Endothelial cell of umbilical vein (primary cell): ENCODE results near the gene KLF13. TPM values are rescaled to one million over a fixed set of nuclear protein-coding genes. Genes with fewer than 3 reads are reported as not detected.

Source experiments
- BruUV-seq: library from RNA; stranded (reverse); fragments of 400-500 nt; replicated peaks from 2 replicates; lab custom pipeline; 2021; lab: Mats Ljungman, UMichigan
- CTCF ChIA-PET: fragments of 300-600, 350-600 bp; sonication (Branson Sonifier 250); formaldehyde crosslinking; loops from one replicate; lab custom pipeline; 2021; ENCODE audit warnings: antibody characterized with exemption, inconsistent platforms; lab: Charles Lee
- POLR2A ChIA-PET: fragments of 300-600, 350-600 bp; sonication (Branson Sonifier 250); formaldehyde crosslinking; loops from one replicate; lab custom pipeline; 2021; ENCODE audit warnings: antibody characterized with exemption, inconsistent platforms; lab: Charles Lee
- DNase-seq: peaks from one replicate; pipeline ENCODE4 v3.0.0-alpha.2; 2011; ENCODE audit warnings: low read depth, low spot score
- FAIRE-seq: peaks from 2 replicates; lab custom pipeline; 2011; peaks lifted over from hg19 to GRCh38; lab: Jason Lieb, UNC
- H2AFZ ChIP-seq: 2 replicates; pipeline ENCODE4 v1.6.0; 2012; ENCODE audit warnings: low read depth, low read length, control low read depth, inconsistent platforms
- H3K27ac ChIP-seq: 2 replicates; pipeline ENCODE4 v1.5.1; 2011; ENCODE audit warnings: low read depth, mild to moderate bottlenecking, control low read depth, low read length, moderate library complexity; ENCODE audit not compliant: insufficient read depth
- H3K27me3 ChIP-seq, 2 experiments: 2 replicates each; pipeline versions ENCODE4 v1.6.0 to v1.6.1; 2011; ENCODE audit warnings: low read length in 2 of 2, mixed read lengths in 1 of 2; ENCODE audit not compliant: control insufficient read depth in 2 of 2, insufficient read depth in 2 of 2
- H3K36me3 ChIP-seq, 2 experiments: 2 replicates in 1 of 2; 3 replicates in 1 of 2; pipeline ENCODE4 v1.5.1; 2011; ENCODE audit warnings: low read length in 2 of 2, mild to moderate bottlenecking in 1 of 2, moderate library complexity in 1 of 2; ENCODE audit not compliant: control insufficient read depth in 2 of 2, insufficient read depth in 2 of 2; ENCODE audit errors: extremely low read depth in 1 of 2
- H3K4me1 ChIP-seq: 3 replicates; pipeline ENCODE4 v1.5.1; 2011; ENCODE audit warnings: mild to moderate bottlenecking, low read length; ENCODE audit not compliant: control insufficient read depth, insufficient read depth; ENCODE audit errors: extremely low read depth
- H3K4me2 ChIP-seq: 2 replicates; pipeline ENCODE4 v1.6.1; 2011; ENCODE audit warnings: low read length, control low read depth, mixed read lengths; ENCODE audit not compliant: insufficient read depth
- H3K4me3 ChIP-seq, 3 experiments: fragments of 200-600 bp in 1 of 3; sonication (generic), shearing (Covaris generic) in 1 of 3; replicated peaks in 1 of 3; 2 replicates each; pipeline ENCODE4 v1.5.1; 2011 to 2016; ENCODE audit warnings: control low read depth in 3 of 3, low read length in 3 of 3, mild to moderate bottlenecking in 2 of 3, inconsistent platforms in 1 of 3, low read depth in 1 of 3, moderate library complexity in 1 of 3; ENCODE audit not compliant: insufficient read depth in 1 of 3
- H3K79me2 ChIP-seq: 2 replicates; pipeline ENCODE4 v1.6.0; 2012; ENCODE audit warnings: low read length, inconsistent platforms; ENCODE audit not compliant: control insufficient read depth, insufficient read depth
- H3K9ac ChIP-seq: replicated peaks from 2 replicates; pipeline ENCODE3; 2011; ENCODE audit warnings: low read length, control low read depth; ENCODE audit not compliant: insufficient read depth; ENCODE audit errors: extremely low read depth
- H3K9me1 ChIP-seq: replicated peaks from 3 replicates; pipeline ENCODE4 v1.6.0; 2011; ENCODE audit warnings: mild to moderate bottlenecking, low read length; ENCODE audit not compliant: control insufficient read depth, insufficient read depth; ENCODE audit errors: extremely low read depth
- H3K9me3 ChIP-seq: replicated peaks from 2 replicates; pipeline ENCODE4 v1.5.1; 2012; ENCODE audit warnings: low read length, inconsistent platforms; ENCODE audit not compliant: control insufficient read depth, insufficient read depth
- H4K20me1 ChIP-seq: replicated peaks from 2 replicates; pipeline ENCODE3; 2011; ENCODE audit warnings: mild to moderate bottlenecking, low read length; ENCODE audit not compliant: control insufficient read depth, insufficient read depth; ENCODE audit errors: extremely low read depth
- EZH2 ChIP-seq: IDR thresholded peaks from 2 replicates; pipeline ENCODE4 v1.6.1; 2012; ENCODE audit warnings: borderline replicate concordance, low read depth, mild to moderate bottlenecking, moderate library complexity, low read length, inconsistent platforms; ENCODE audit not compliant: severe bottlenecking
- FOS ChIP-seq: IDR thresholded peaks from 2 replicates; pipeline ENCODE4 v1.6.1; 2011; ENCODE audit warnings: mild to moderate bottlenecking, low read length, moderate library complexity, borderline replicate concordance; ENCODE audit not compliant: insufficient read depth
- GATA2 ChIP-seq: IDR thresholded peaks from 2 replicates; pipeline ENCODE4 v1.7.0; 2011; ENCODE audit warnings: low read depth, mild to moderate bottlenecking, moderate library complexity, mixed read lengths, low read length; ENCODE audit not compliant: insufficient read length, insufficient read depth
- JUN ChIP-seq: IDR thresholded peaks from 2 replicates; pipeline ENCODE4 v1.6.1; 2011; ENCODE audit warnings: borderline replicate concordance, low read depth; ENCODE audit not compliant: insufficient read length, insufficient read depth
- MYC ChIP-seq: IDR thresholded peaks from one replicate; pipeline ENCODE4 v1.6.1; 2011; ENCODE audit warnings: mild to moderate bottlenecking, low read depth, low read length
- POLR2A ChIP-seq: IDR thresholded peaks from 2 replicates; pipeline ENCODE4 v1.6.1; 2012; ENCODE audit warnings: low read depth, mild to moderate bottlenecking, control low read depth, low read length
- dilution Hi-C: fragments of 300-500 bp; cut with MboI; formaldehyde crosslinking; loops from one replicate; pipeline ENCODE4 v1.15.0; 2019; ENCODE audit warnings: low sequenced_read_pairs; ENCODE audit not compliant: extremely low pct_ligation_motif_present
- intact Hi-C: fragments of 100-400 bp; cut with micrococcal nuclease; formaldehyde crosslinking; loops from one replicate; pipeline ENCODE4 v1.10.0; 2022
- polyA plus RNA-seq, 4 experiments: library from polyadenylated mRNA; depleted of rRNA in 3 of 4; stranded (reverse) in 3 of 4; unstranded in 1 of 4; fragments of >200 nt; gene quantifications; 2 replicates each; pipeline versions ENCODE4 v1.2.1 to v1.2.3, GENCODE V29; 2011 to 2012; ENCODE audit warnings: missing spikeins in 1 of 4
- total RNA-seq: library from RNA; stranded (reverse); gene quantifications from 2 replicates; pipeline ENCODE4 v1.2.3, GENCODE V29; 2021
- TF ChIP-seq, protein P1 (sequence below): IDR thresholded peaks from 2 replicates; pipeline ENCODE4 v1.6.1; 2011; ENCODE audit not compliant: insufficient read depth, insufficient read length

Gene KLF13
- total and polyA plus RNA-seq, 2 donors (not counting 3 experiments of a cell fraction or from before 2014, with no cell fraction given), result 10.1 to 31.9 TPM

DNA sequence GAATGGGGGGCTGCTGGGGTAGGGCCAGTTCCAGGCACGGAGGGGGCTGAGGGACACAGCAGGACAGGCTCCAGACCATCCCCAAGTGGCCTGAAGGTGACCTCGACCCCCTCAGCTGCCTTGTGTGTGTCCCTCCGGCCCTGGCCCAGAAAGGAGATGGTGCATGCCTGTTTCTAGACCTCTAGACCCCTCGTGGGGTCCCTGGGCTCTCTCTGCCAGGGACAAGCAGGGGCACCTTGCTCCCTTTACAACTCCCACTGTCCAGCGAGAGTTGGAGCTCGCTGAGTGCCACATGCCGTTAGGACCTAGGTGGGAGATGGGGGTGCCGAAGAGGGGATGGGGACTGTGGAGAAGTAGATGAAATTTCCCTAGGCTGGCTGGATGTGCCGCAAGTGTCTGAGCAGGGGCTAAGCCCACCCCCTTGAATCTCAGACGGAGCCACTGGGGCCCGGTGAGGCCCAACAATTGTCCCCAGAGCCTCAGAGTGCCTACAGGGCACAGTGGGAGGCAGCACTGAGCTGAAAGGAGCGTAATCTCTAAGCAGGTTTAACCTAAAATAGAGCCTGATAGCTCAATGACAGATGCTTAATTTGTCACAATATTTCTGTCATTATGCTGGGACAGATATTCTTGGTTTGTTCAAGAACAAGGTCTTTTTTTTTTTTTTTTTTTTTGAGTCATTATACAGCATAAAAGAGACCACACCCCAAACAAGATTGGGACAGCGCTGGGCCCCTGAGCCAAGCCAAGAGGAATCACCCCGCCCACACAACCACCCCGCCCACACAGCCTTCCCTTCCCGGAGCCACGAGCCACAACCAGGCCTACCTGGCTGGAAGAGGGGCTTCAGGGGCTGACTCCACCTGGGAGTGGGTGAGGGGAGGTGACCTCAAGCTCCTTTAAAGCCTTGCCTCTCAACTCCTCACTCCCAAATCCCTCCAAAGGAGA, 23.6 kb upstream of the KLF13 start:
- no TSS peak for BruUV-seq
- intact Hi-C loops (no loop called here), dilution Hi-C loops (loop anchor here (25.0 kb wide), 1 partner anchor 91 kb away; no protein-coding TSS in a partner anchor)
- no peak for TF ChIP-seq POLR2A
- no peak for TF ChIP-seq EZH2
- no peak for TF ChIP-seq MYC
- TF ChIP-seq GATA2, result no peak
- TF ChIP-seq, protein P1, sequence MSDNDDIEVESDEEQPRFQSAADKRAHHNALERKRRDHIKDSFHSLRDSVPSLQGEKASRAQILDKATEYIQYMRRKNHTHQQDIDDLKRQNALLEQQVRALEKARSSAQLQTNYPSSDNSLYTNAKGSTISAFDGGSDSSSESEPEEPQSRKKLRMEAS, result no peak
- TF ChIP-seq FOS, result no peak
- no peak for TF ChIP-seq JUN
- H3K9me3 ChIP-seq, result no peaks in the 10 kb centered on the region
- CTCF ChIA-PET, result interaction anchor here (0.7 to 0.9 kb wide), 3 partner anchors 8 to 186 kb away, joined by 3 to 6 read pairs (median 3); no protein-coding TSS in a partner anchor
- H3K79me2 ChIP-seq, result no peaks in the 10 kb centered on the region
- POLR2A ChIA-PET, result no interaction called here
- no peak overlapping the region for H3K27ac ChIP-seq
- H4K20me1 ChIP-seq, result no peaks in the 10 kb centered on the region
- FAIRE-seq (no peak), DNase-seq (no peak)
- no peaks in the 10 kb centered on the region for H3K36me3 ChIP-seq
- H3K9ac ChIP-seq, result no peak overlapping the region
- H3K4me3 ChIP-seq, result no peak overlapping the region
- no peak overlapping the region for H2AFZ ChIP-seq
- H3K9me1 ChIP-seq, result no peaks in the 10 kb centered on the region
- no peak overlapping the region for H3K4me2 ChIP-seq
- no peaks in the 10 kb centered on the region for H3K4me1 ChIP-seq
- no peaks in the 10 kb centered on the region for H3K27me3 ChIP-seq
